HK-2 (cell line): ENCODE measurements around the gene ALOX12.

Source experiments
- DNase-seq: peaks from one replicate; pipeline ENCODE4 v3.0.0-alpha.2; 2018; ENCODE audit not compliant: unreplicated experiment

ALOX12 gene

DNA sequence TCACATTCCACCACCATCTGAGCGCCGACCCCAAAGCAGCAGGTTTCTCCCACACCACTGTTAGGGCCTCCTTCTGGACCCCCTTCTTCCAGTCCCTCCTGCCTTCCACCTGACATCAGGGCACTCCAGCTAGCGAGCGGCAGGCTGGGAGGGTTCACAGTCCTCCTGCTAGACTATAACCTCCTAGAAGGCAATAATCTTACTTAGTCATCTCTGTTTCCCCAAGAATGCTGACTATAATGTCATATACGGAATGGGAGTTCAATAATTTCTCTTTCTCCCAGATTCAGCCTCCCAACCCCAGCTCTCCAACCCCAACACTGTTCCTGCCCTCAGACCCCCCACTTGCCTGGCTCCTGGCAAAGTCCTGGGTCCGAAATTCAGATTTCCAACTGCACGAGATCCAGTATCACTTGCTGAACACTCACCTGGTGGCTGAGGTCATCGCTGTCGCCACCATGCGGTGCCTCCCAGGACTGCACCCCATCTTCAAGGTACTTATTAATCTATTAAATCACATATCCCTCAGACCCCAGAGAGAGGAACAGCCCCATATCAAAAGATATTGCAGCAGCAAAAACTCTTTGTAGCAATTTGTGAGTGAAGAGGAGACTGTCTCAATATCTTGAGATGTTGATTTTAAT lies 5.6 kb downstream of the ALOX12 start:
- DNase-seq = no peak

DNA sequence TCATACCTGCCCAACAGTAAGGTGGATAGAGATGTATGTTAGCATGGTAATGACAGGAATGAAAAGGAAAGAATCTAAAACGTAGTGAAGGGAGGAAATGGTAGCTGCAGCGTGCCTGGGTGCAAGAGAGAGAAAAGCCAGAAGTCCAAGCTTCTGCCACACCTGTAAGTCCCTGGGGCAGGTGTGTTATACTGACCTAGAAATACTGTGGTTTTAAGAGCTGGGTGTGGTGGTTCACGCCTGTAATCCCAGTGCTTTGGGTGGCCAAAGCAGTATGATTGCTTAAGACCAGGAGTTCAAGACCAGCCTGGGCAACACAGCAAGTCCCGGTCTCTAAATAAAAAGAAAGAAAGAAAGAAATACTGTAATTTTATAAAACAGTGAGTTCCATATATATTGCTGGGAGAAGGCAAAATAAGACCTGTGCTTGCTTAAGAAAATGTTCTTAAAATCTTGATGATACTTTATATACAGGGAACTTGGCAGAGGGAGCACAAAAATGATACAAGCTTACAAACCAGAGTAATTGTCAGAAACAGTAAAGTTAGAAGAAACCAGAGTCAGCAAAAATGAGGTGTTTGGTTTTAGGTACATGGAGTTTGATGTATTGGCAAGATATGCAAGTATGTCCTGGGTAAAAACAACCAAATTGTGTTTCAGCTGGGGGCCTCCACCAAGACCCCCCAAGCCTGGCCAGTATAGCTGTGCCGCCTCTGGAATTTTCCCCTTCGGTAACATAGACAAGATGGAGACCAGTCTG lies 6.6 kb downstream of the ALOX12 start:
- no peak for DNase-seq

- no peak for DNase-seq
Measured at GRCh38 chr17:7003745-7004144, 7.9 kb downstream of the ALOX12 start.

DNA sequence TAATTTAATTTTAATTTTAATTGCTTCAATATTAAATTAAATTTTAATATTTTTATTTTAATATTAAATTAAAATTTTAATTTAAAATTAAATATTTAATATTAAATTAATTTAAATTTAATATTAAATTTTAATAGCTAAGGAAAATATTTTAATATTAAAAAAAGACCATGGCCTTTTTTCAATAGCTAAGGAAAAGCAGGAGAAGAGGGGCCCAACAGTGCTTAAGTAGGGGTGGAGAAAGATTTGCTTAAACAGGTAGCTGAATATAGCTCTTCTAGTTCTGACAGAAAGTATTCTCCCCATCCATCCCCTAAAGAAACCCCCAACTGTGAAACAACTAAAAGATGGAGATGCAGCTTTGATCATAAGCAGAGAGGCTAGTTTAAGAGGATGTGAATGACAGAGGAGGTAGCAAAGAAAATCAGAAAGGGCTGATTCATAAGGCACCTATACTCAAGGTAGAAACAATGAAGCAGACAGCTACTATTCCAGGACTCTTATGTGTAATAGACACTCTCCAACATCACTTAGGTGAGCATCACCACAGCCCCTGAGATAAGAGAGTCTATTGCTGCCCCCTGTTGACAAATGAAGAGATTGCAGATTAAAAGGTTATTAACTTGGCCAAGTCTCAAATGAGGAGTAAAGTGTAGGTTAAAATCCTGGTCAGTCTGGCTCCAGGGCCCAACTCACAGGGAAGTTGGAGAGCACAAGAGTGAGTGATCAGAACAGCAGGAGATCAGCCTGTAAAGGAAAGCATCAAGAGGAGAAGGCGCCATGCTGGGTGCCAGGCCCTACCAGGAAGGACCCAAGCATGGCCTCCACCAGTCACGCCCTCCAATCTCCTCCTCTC lies 8.8 kb downstream of the ALOX12 start:
- no peak for DNase-seq

DNA sequence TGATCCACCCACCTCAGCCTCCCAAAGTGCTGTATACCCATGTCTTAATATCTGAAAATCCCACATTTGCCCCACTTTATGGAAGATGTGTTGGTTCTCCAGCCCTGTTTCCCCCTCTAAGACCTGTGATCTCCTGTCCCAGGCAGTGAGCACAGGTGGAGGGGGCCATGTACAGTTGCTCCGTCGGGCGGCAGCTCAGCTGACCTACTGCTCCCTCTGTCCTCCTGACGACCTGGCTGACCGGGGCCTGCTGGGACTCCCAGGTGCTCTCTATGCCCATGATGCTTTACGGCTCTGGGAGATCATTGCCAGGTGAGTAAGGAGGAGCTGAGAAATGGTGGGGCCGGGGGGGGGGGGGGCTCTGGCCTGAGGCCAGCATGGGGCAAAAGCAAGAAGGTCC lies 9.9 kb downstream of the ALOX12 start:
- no peak for DNase-seq

DNA sequence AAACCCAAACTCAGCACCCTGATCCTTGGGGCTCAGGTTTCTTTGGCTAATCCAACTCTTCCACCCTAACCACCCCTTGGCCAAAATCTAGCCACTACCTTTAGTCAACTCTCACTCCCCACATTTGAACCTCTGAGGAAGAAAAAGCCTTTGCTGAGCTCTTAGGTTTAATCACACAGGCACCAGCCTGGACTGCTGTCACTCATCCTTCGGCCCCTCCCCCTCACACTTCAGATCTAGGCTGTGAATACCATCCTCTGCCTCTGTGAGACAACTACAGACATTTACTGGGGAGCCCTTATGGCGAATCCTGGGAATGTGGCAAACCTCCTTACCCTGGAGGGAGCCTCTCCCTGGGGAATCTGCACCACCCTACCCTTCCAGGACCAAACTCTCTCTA lies 11.3 kb downstream of the ALOX12 start:
- DNase-seq = no peak

- DNase-seq = no peak
Measured at GRCh38 chr17:7010523-7010922, 14.7 kb downstream of the ALOX12 start.

DNA sequence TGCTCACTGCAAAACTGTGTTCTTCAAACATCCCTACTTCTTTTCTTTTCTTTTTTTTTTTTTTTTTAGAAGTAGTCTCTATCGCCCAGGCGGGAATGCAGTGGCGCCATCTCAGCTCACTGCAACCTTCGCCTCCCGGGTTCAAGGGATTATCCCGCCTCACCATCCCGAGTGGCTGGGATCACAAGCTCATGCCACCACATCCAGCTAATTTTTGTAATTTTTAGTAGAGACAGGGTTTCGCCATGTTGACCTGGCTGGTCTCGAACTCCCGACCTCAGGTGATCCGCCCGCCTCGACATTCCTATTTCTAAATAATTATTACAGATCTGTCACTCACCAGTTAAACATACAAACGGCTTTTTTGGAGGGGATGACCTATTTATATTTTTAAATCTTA lies 15.6 kb downstream of the ALOX12 start:
- DNase-seq = no peak

- DNase-seq = no peak
Measured at GRCh38 chr17:7011942-7012254, 16.0 kb downstream of the ALOX12 start.

DNA sequence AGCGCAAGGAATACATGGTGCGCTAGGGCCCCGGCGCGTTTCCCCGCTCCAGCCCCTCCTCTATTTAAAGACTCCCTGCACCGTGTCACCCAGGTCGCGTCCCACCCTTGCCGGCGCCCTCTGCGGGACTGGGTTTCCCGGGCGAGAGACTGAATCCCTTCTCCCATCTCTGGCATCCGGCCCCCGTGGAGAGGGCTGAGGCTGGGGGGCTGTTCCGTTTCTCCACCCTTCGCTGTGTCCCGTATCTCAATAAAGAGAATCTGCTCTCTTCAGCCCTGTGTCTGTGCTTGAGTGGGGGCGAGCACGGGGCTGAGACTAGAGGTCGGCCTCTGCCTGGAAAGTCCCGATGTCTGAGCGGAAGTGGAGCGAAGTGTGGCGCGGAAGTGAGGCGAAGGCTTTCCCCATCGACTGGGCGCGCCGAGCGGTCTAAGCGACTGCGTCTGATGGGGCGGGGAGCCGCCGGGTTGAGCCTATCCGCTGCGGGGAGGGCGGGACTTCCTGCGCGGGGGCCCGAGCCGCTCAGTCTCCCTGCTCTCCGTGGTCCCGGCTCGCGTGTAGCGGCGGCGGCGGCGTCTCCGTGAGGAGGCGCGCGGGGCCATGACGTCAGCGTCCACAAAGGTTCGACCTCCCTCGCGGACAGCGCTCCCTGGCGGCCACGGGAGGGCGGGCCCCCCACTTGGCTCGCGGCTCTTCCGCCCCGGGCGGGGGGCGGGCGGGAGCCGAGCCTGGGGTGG lies 18.6 kb downstream of the ALOX12 start:
- DNase-seq = peak; percentile 98

DNA sequence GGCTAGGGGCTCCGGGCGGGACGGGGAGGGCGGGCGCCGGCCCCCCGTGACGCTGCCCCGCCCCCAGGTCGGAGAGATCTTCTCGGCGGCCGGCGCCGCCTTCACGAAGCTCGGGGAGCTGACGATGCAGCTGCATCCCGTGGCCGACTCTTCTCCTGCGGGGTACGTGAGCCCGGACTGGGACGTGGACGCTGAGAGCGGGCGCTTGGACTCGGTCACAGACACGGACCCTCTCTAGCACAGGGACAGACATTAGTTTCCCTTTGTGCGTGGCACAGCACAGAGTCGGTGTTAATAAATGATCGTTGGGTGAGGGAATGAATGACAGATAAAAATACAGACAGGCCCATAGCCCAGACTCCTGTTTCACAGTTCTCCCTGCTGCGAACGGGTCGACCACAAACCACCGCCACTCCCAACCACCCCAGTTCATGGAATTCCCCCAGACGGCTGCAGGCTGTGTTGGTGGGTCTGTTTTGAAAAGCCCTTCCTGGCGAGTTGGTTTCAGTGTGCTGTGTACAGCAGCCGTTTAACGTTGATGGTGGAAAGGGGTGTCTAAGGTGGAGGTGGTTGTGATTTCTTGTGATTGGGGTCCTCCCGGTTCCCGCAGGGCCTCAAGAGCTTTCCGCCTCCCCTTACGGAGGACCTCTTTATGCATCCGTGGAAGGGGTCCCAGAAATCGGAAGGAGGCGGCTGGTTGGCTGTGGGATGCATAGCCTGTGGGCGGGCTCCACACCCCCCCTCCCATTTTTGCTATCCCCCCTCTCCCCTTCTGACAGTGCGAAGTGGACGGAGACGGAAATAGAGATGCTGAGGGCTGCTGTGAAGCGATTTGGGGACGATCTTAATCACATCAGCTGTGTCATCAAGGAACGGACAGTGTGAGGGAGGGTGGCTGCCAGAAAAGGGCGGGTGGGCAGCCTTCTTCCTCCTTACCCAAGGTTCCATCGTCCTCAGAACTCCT lies 19.4 kb downstream of the ALOX12 start:
- no peak for DNase-seq

- no peak for DNase-seq
Measured at GRCh38 chr17:7016418-7016817, 20.6 kb downstream of the ALOX12 start.

- no peak for DNase-seq
Measured at GRCh38 chr17:7016886-7017826, 21.3 kb downstream of the ALOX12 start.

GRCh38 chr17:7017827-7018200 lies 22.0 kb downstream of the ALOX12 start:
- DNase-seq = no peak

DNA sequence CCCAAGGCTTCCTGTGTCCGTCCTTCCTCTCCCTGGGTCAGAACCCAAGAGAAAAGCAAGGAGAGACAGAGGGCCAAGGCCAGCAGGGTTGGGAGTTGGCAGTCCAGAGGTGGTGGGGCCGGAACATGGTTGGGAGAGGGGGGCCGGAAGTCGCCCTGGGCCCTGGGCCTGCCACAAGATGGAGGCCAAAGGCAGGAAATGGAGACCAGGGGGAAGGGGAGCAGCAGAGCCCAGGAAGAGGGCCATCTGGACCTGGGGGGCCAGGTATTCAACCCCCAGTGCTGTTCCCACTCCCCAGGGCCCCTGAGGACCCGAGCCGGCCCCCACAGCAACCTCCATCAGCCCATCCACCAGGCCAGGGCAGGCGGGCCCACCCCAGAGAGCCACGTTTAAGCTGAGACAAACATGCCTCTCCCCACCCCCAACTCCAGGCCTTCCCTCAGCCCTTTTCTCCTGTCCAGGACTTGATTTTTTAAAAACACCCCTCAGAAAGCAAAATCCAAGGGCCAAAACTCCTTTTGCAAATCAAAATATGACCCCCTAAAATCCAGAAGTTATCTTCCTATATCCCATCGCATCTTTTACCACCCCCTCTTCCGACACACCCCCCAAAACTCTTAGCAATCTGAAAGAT lies 22.6 kb downstream of the ALOX12 start:
- no peak for DNase-seq

- no peak for DNase-seq
Measured at GRCh38 chr17:7019367-7019766, 23.5 kb downstream of the ALOX12 start.

DNA sequence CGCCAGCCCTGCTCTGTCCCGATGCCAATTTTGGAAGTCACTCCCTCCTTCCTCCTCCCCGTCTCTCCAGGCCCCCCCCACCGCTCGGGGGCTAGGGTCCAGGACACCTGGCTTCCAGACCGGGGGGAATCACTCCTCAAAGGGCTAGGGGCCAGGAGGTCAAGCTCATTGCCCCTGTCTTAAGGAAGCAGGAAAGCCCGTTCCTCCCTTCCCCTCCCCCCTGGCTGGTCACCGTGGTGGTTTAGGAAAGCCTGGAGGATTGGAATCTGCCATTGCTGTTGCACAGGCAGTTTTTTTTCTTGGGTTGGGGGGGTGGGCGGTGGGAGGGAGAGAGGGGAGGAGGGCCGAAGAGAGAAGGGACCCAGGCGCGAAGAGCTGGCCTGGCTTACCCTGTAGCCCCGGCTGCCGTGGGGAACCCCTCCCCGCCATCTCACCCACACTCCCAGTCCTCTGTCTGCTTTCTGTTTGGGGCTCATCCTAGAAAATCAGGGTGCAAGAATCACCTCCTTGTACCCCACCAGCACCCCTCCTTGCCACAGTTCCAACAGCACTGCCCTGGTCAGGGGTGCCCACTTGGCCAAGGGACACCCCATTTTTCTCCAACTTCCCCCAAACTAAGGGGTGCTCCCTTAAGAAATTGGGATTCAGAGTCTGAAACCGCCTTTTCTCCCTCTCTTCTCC lies 24.1 kb downstream of the ALOX12 start:
- DNase-seq = no peak

DNA sequence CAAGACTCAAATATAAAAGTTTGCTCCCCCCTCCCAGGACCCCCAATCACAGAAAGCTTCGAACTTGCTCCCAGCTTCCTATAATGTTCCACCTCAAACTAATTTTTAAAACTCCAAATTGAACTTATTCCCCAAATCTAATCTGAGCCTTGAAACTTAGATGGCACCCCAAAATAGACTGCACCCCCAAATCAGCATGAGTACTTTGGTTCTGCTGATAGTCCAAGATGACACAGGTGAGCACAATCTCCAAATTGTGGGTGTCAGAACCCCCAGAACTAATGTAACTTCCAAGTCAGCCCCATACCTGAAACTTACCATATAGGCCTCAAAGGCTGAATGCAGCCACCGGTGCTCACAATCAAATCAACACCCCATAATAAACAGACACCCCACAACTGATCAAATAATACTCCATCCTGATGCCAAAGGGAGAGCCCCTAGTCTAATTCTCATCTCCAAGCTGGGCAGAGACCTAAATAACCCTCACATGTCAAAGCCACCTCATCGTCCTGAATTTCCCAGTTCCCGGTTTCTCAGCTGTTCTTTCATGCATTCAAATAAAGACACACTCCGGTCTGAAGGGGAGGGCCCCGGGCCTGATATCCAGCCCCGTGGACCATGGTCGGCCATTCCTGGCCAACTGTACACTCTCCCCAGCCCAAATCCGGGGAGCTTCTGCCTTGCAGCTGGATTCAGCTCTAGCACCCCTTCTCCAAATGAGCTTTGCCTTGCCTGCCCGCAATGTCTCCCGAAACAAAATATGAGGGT lies 25.2 kb downstream of the ALOX12 start:
- DNase-seq = no peak
